GM12878 (cell line): ENCODE results near the gene TTC38. TPM values are rescaled to one million over a fixed set of nuclear protein-coding genes. Genes with fewer than 3 reads are reported as not detected.
A peak's percentile ranks its signal among the peaks of the same experiment; 100 is the strongest.

Experiments used
- ATAC-seq: fragments of 200-7000 bp; cut with Tn5 transposase; 3 replicates; pipeline ENCODE4 v1.9.1; 2020; ENCODE audit warnings: mild to moderate bottlenecking, moderate library complexity
- BruUV-seq: library from RNA; stranded (reverse); fragments of 400-500 nt; replicated peaks from 2 replicates; lab custom pipeline; 2021; lab: Mats Ljungman, UMichigan
- CTCF ChIA-PET: fragments of 300-600 bp; sonication (Branson Sonifier 250); formaldehyde crosslinking; extraction: SDS; loops from one replicate; lab custom pipeline; 2021; ENCODE audit warnings: inconsistent platforms; lab: Yijun Ruan, JAX
- POLR2A ChIA-PET: fragments of 350-600 bp; formaldehyde crosslinking; extraction: SDS; loops from one replicate; lab custom pipeline; 2021; ENCODE audit warnings: inconsistent platforms; lab: Charles Lee
- RAD21 ChIA-PET: fragments of 300-600 bp; sonication (Branson Sonifier 250); formaldehyde crosslinking; loops from one replicate; lab custom pipeline; 2023; ENCODE audit warnings: antibody characterized with exemption; ENCODE audit not compliant: unreplicated experiment; lab: Charles Lee
- SMC1A ChIA-PET: fragments of 300-600 bp; sonication (Branson Sonifier 250); formaldehyde crosslinking; loops from one replicate; lab custom pipeline; 2023; ENCODE audit not compliant: unreplicated experiment, uncharacterized antibody; lab: Charles Lee
- DNase-seq: peaks from one replicate; pipeline ENCODE4 v3.0.0-alpha.2; 2011; ENCODE audit warnings: low read depth, low spot score
- FAIRE-seq: peaks from 3 replicates; lab custom pipeline; 2011; peaks lifted over from hg19 to GRCh38; lab: Jason Lieb, UNC
- H2AFZ ChIP-seq: 2 replicates; pipeline ENCODE4 v1.6.0; 2011; ENCODE audit warnings: low read depth, low read length, control low read depth; ENCODE audit not compliant: control insufficient read depth
- H3K27ac ChIP-seq: 2 replicates; pipeline ENCODE4 v1.5.1; 2011; ENCODE audit warnings: control low read depth; ENCODE audit not compliant: control insufficient read depth, insufficient read depth
- H3K27me3 ChIP-seq, 2 experiments: replicated peaks in 1 of 2; 2 replicates each; pipeline versions ENCODE4 v1.6.0 to v1.6.1; 2011; ENCODE audit warnings: low read length in 1 of 2; ENCODE audit not compliant: control insufficient read depth in 2 of 2, insufficient read depth in 2 of 2
- H3K36me3 ChIP-seq, 2 experiments: 2 replicates each; pipeline ENCODE4 v1.5.1; 2011; ENCODE audit warnings: low read length in 1 of 2; ENCODE audit not compliant: control insufficient read depth in 2 of 2, insufficient read depth in 2 of 2
- H3K4me1 ChIP-seq: 2 replicates; pipeline ENCODE4 v1.6.1; 2011; ENCODE audit warnings: mild to moderate bottlenecking, low read length, moderate library complexity, mixed read lengths; ENCODE audit not compliant: control insufficient read depth, insufficient read depth
- H3K4me2 ChIP-seq: 2 replicates; pipeline ENCODE4 v1.6.0; 2011; ENCODE audit warnings: control low read depth; ENCODE audit not compliant: control insufficient read depth, insufficient read depth
- H3K4me3 ChIP-seq: fragments of 200-600 bp; sonication (generic); 2 replicates; pipeline ENCODE4 v1.5.1; 2016
- H3K79me2 ChIP-seq: 2 replicates; pipeline ENCODE4 v1.6.0; 2011; ENCODE audit warnings: low read length; ENCODE audit not compliant: control insufficient read depth, insufficient read depth
- H3K9ac ChIP-seq: 2 replicates; pipeline ENCODE4 v1.8.0; 2011; ENCODE audit warnings: low read length, control low read depth, mixed read lengths; ENCODE audit not compliant: control insufficient read depth, insufficient read depth
- H3K9me3 ChIP-seq: replicated peaks from 3 replicates; pipeline ENCODE4 v1.5.1; 2011; ENCODE audit warnings: mild to moderate bottlenecking, low read length; ENCODE audit not compliant: control insufficient read depth, insufficient read depth
- H4K20me1 ChIP-seq: 2 replicates; pipeline ENCODE4 v1.6.0; 2011; ENCODE audit not compliant: control insufficient read depth, insufficient read depth
- IKZF2 ChIP-seq, 2 experiments: fragments of 450-650 bp; IDR thresholded peaks; 2 replicates each; pipeline ENCODE4 v1.6.1; 2017; ENCODE audit warnings: mild to moderate bottlenecking in 2 of 2, moderate library complexity in 2 of 2
- LARP7 ChIP-seq: fragments of 450-650 bp; IDR thresholded peaks from 2 replicates; pipeline ENCODE4 v1.6.1; 2017; ENCODE audit warnings: mild to moderate bottlenecking
- MTA3 ChIP-seq: IDR thresholded peaks from 2 replicates; pipeline ENCODE4 v1.6.1; 2012; ENCODE audit warnings: low read length, inconsistent platforms, borderline replicate concordance
- MXI1 ChIP-seq: fragments of 150-350 bp; IDR thresholded peaks from 2 replicates; pipeline ENCODE4 v1.6.1; 2011; ENCODE audit warnings: low read depth, mild to moderate bottlenecking, inconsistent platforms, low read length, improper control_type of control experiment
- POU2F2 ChIP-seq: IDR thresholded peaks from 3 replicates; pipeline ENCODE4 v1.6.1; 2011; ENCODE audit warnings: low read depth, mild to moderate bottlenecking, low read length, borderline replicate concordance
- RBBP5 ChIP-seq: fragments of 200-600 bp; sonication (generic); conservative IDR thresholded peaks from 2 replicates; pipeline ENCODE4 v1.6.1; 2016
- RUNX3 ChIP-seq: IDR thresholded peaks from 2 replicates; pipeline ENCODE4 v1.6.1; 2012; ENCODE audit warnings: low read length, inconsistent platforms
- SIN3A ChIP-seq: IDR thresholded peaks from 2 replicates; pipeline ENCODE4 v1.6.1; 2012; ENCODE audit warnings: low read depth, low read length, improper control_type of control experiment
- SMAD5 ChIP-seq: IDR thresholded peaks from 2 replicates; pipeline ENCODE4 v1.6.1; 2016; ENCODE audit warnings: antibody characterized with exemption, low read depth
- TBL1XR1 ChIP-seq: IDR thresholded peaks from 2 replicates; pipeline ENCODE4 v1.6.1; 2012; ENCODE audit warnings: low read depth, low read length, improper control_type of control experiment
- USF1 ChIP-seq: IDR thresholded peaks from 2 replicates; pipeline ENCODE4 v1.6.1; 2011; ENCODE audit warnings: borderline replicate concordance, low read depth, mild to moderate bottlenecking, moderate library complexity, mixed read lengths, low read length; ENCODE audit not compliant: insufficient read depth; ENCODE audit errors: extremely low read length
- YY1 ChIP-seq: IDR thresholded peaks from 2 replicates; pipeline ENCODE4 v1.6.1; 2011; ENCODE audit warnings: low read depth, mild to moderate bottlenecking, low read length
- ZNF207 ChIP-seq: fragments of 450-650 bp; IDR thresholded peaks from 2 replicates; pipeline ENCODE4 v1.6.1; 2014; ENCODE audit warnings: antibody characterized with exemption, mild to moderate bottlenecking, borderline replicate concordance
- ZNF274 ChIP-seq: IDR thresholded peaks from one replicate; pipeline ENCODE4 v1.8.0; 2011; ENCODE audit not compliant: insufficient read length, insufficient read depth
- ZNF622 ChIP-seq: fragments of 450-650 bp; IDR thresholded peaks from 2 replicates; pipeline ENCODE4 v1.6.1; 2017; ENCODE audit warnings: mild to moderate bottlenecking, inconsistent platforms
- ZNF687 ChIP-seq: fragments of 450-650 bp; IDR thresholded peaks from 2 replicates; pipeline ENCODE4 v1.6.1; 2017; ENCODE audit warnings: mild to moderate bottlenecking, moderate library complexity
- WGBS: methylation state at CpG from one replicate; pipeline ENCODE4 v1.1.6; 2016; ENCODE audit warnings: low lambda C conversion rate; ENCODE audit not compliant: insufficient replicate concordance, insufficient coverage; ENCODE audit errors: missing lambda C conversion rate; 5-methylcytosine and 5-hydroxymethylcytosine counted together
- in situ Hi-C: fragments of 300-500 bp; cut with MboI; formaldehyde crosslinking; loops from 9 replicates; pipeline ENCODE4 v1.14.3; 2018; ENCODE audit warnings: mixed read lengths
- intact Hi-C: fragments of 100-400 bp; cut with micrococcal nuclease; formaldehyde crosslinking; loops from one replicate; pipeline ENCODE4 v1.14.2; 2022; ENCODE audit not compliant: unreplicated experiment
- polyA plus RNA-seq, 11 experiments: library from polyadenylated mRNA; depleted of rRNA in 4 of 11; unstranded in 6 of 11; stranded (reverse) in 5 of 11; fragments of >200 nt; fragmentation: Nextera tagmentation in 4 of 11; fragmentation: Illumina TruSeq in 1 of 11; extraction: Ambion mirVana in 4 of 11; extraction: Trizol in 1 of 11; gene quantifications; 1 replicate in 1 of 11; 2 replicates in 10 of 11; pipeline versions ENCODE4 v1.2.1 to v1.2.3, GENCODE V29; 2011 to 2016; ENCODE audit warnings: inconsistent platforms in 2 of 11, missing spikeins in 2 of 11, low read depth in 1 of 11
- total RNA-seq, 4 experiments: library from RNA; depleted of rRNA in 3 of 4; stranded (reverse); fragments of >200 nt in 3 of 4; fragmentation: Illumina TruSeq in 1 of 4; extraction: Trizol in 1 of 4; gene quantifications; 2 replicates each; pipeline versions ENCODE4 v1.2.1 to v1.2.3, GENCODE V29; 2013 to 2021

The TTC38 gene
- total and polyA plus RNA-seq, 10 of the 15 experiments (the other 5 are each of a cell fraction or from before 2014, with no cell fraction given), result 0.58 to 39.9 (median 13.0) TPM

GRCh38 chr22:46287873-46288751 lies 20.3 kb downstream of the TTC38 start:
- Histone ChIP-seq H3K36me3 (peaks cover 8 to 11% of the 10 kb centered on the region in 2 experiments; a peak in 3 of 4 replicates), H3K4me2 (peak overlapping the region; percentile 99), H3K9me3 (no peaks in the 10 kb centered on the region; the same call in 2 of the 3 replicates), H3K9ac (peak overlapping the region; percentile 94), H2AFZ (peak overlapping the region; percentile 65), H3K79me2 (peaks cover 17% of the 10 kb centered on the region), H3K27ac (peak overlapping the region; percentile 86), H3K4me3 (peak overlapping the region; percentile 85), H3K27me3 (no peaks in the 10 kb centered on the region), H3K4me1 (peaks cover 26% of the 10 kb centered on the region), H4K20me1 (no peaks in the 10 kb centered on the region)
- 10% methylated on average over 23 of the region's 24 CpGs for WGBS
- ChIA-PET CTCF (interaction anchor here (0.9 to 1.7 kb wide), 2 partner anchors 8 to 17 kb away, joined by 3 read pairs; partner anchors contain the start of gene GTSE1), RAD21 (no interaction called here), SMC1A (interaction anchor here (1.0 to 1.5 kb wide), 2 partner anchors 19 to 166 kb away, joined by 3 to 4 read pairs; no protein-coding TSS in a partner anchor), POLR2A (interaction anchor here (0.6 to 1.2 kb wide), 3 partner anchors 14 to 20 kb away, joined by 4 to 5 read pairs (median 4); partner anchors contain the start of gene TTC38)
- peak; percentile 97 for ATAC-seq
- in situ Hi-C loops (no loop called here), intact Hi-C loops (no loop called here)
- TSS peak; percentile 88 for BruUV-seq
- peak; percentile 38 for DNase-seq
- peak; percentile 94 for FAIRE-seq
- TF ChIP-seq ZNF687, result peak; percentile 97
- TF ChIP-seq LARP7, result peak; percentile 47
- no peak for TF ChIP-seq RBBP5
- peak; percentile 97 for TF ChIP-seq RUNX3
- no peak for TF ChIP-seq ZNF274
- TF ChIP-seq SIN3A, result no peak; the same call in 1 of the 2 replicates
- TF ChIP-seq MTA3, result peak; percentile 45; the same call in 1 of the 2 replicates
- no peak for TF ChIP-seq TBL1XR1
- TF ChIP-seq ZNF622, result no peak
- peak; percentile 49; the same call in 1 of the 2 replicates for TF ChIP-seq MXI1
- TF ChIP-seq IKZF2 (IDR thresholded peaks at IDR 0.05), result peak; percentile 42 to 53; a peak in 2 of 4 replicates
- peak; percentile 46; the same call in 1 of the 2 replicates for TF ChIP-seq ZNF207
- peak; percentile 89 for TF ChIP-seq SMAD5
- no peak for TF ChIP-seq USF1
- peak; percentile 87; the same call in 2 of the 3 replicates for TF ChIP-seq POU2F2
- TF ChIP-seq YY1, result peak; percentile 60; the same call in 1 of the 2 replicates
